HL-60 (cell line): Measurements from ENCODE around the gene CELSR2.

Experiments used
- CTCF ChIP-seq: IDR thresholded peaks from one replicate; pipeline ENCODE4 v1.5.1; 2011; ENCODE audit warnings: low read length, control low read depth, inconsistent platforms; ENCODE audit not compliant: insufficient read depth
- POLR2AphosphoS5 ChIP-seq: IDR thresholded peaks from 2 replicates; pipeline ENCODE4 v1.6.1; 2012; ENCODE audit warnings: low read depth
- SPI1 ChIP-seq: IDR thresholded peaks from 2 replicates; pipeline ENCODE4 v1.6.1; 2012; ENCODE audit warnings: low read depth, mild to moderate bottlenecking, borderline replicate concordance

- TF ChIP-seq CTCF (no peak), SPI1 (no peak), POLR2AphosphoS5 (no peak)
Measured at GRCh38 chr1:109265741-109266330, 16.5 kb downstream of the CELSR2 start.
